ENCODE measurements around the gene EPN1.

EPN1 gene

DNA sequence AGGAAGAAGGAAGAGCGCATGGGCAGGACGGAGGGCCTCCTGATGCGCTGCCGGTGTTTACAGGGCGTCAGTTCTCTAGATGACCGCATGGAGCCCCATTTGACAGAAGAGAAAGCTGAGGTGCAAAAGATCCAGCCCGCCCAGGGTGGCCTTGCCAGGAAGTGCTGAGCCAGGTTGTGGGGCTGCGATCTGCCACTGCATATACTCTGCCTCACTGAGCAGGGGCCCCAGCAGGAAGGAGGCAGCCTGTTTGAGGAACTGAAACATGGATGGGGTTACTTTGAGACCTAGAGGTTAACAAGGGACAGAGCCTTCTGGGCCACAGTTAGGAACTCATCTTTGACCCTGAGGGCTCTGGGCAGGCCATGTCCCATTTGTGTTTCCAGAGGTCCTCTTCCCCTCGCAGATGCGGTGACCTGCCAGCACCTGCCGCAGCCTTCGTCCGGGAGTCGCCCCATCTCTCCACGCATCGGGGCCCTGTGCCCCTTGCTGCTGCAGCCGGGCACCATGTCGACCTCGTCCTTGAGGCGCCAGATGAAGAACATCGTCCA, 3.2 kb downstream of the EPN1 start:
- peaks cover 8% of the 10 kb centered on the region for H3K36me3 ChIP-seq (ENCODE audit: control insufficient read depth, insufficient read depth, low read length)
- no peaks in the 10 kb centered on the region for H3K27me3 ChIP-seq (ENCODE audit: control insufficient read depth, insufficient read depth, low read length, poor library complexity, severe bottlenecking)
- no peaks in the 10 kb centered on the region for H3K9me3 ChIP-seq (ENCODE audit: control insufficient read depth, low read length)
- H3K27ac ChIP-seq (ENCODE audit: insufficient read depth, low read depth, low read length, poor library complexity, severe bottlenecking): no peak overlapping the region
- H3K4me1 ChIP-seq (ENCODE audit: control insufficient read depth, insufficient read depth, low read length): peaks cover 15% of the 10 kb centered on the region
- 94 to 96% methylated on average over 21 of the region's 21 CpGs for WGBS, 2 experiments
- H3K4me3 ChIP-seq (ENCODE audit: insufficient read depth, low read depth, low read length): no peak overlapping the region

- no peaks in the 10 kb centered on the region for H3K27me3 ChIP-seq (ENCODE audit: control insufficient read depth, insufficient read depth, low read length, poor library complexity, severe bottlenecking)
- H3K4me1 ChIP-seq (ENCODE audit: control insufficient read depth, insufficient read depth, low read length): peaks cover 11% of the 10 kb centered on the region
- peaks cover 8% of the 10 kb centered on the region for H3K36me3 ChIP-seq (ENCODE audit: control insufficient read depth, insufficient read depth, low read length)
- H3K27ac ChIP-seq (ENCODE audit: insufficient read depth, low read depth, low read length, poor library complexity, severe bottlenecking): no peak overlapping the region
- WGBS, 2 experiments: 94 to 95% methylated on average over 24 of the region's 24 CpGs
- H3K4me3 ChIP-seq (ENCODE audit: insufficient read depth, low read depth, low read length): no peak overlapping the region
- H3K9me3 ChIP-seq (ENCODE audit: control insufficient read depth, low read length): no peaks in the 10 kb centered on the region
Measured at GRCh38 chr19:55679343-55680257, 4.6 kb downstream of the EPN1 start.

DNA sequence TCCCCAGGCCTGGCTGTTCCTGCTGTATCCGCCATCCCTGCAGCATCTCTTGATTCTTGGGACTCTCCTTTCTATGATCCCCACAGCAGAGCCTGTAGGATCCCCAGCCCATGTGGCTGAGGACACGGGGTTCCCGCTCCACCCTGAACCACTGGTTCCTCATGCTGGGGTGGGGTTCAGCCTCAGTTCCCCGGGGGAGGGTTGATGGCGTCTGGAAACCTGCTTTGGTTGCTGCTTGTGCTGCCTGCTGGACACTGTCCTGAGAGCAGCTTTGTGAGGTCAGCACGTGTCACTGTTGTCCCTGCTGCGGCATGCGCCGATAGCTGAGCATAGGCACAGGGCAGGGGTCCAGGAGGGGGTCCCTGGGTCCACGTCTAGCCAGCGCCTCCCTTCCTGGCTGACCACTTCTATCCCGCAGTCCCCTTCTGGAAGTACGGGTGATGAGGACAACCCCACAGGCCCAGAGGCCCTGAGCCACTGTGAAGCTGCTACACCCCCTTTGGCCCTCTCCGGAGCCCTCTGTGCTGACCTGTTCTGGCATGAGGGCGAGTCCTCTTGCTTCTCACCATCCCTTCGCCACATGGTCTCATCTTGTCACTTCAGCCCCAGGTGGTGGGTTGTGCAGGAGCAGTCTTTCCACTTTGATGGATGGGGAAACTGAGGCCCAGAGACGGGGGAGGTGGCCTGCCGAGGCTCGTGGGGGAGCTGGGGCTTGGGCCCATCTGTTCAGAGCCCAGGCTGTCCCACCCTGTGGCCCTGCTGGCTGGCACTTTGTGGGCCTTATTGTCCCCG, 5.5 kb downstream of the EPN1 start:
- H3K36me3 ChIP-seq (ENCODE audit: control insufficient read depth, insufficient read depth, low read length): peaks cover 11% of the 10 kb centered on the region
- H3K4me1 ChIP-seq (ENCODE audit: control insufficient read depth, insufficient read depth, low read length): peaks cover 11% of the 10 kb centered on the region
- H3K4me3 ChIP-seq (ENCODE audit: insufficient read depth, low read depth, low read length): no peak overlapping the region
- H3K9me3 ChIP-seq (ENCODE audit: control insufficient read depth, low read length): no peaks in the 10 kb centered on the region
- H3K27me3 ChIP-seq (ENCODE audit: control insufficient read depth, insufficient read depth, low read length, poor library complexity, severe bottlenecking): no peaks in the 10 kb centered on the region
- WGBS, 2 experiments: 96 to 97% methylated on average over 20 of the region's 20 CpGs
- H3K27ac ChIP-seq (ENCODE audit: insufficient read depth, low read depth, low read length, poor library complexity, severe bottlenecking): no peak overlapping the region

DNA sequence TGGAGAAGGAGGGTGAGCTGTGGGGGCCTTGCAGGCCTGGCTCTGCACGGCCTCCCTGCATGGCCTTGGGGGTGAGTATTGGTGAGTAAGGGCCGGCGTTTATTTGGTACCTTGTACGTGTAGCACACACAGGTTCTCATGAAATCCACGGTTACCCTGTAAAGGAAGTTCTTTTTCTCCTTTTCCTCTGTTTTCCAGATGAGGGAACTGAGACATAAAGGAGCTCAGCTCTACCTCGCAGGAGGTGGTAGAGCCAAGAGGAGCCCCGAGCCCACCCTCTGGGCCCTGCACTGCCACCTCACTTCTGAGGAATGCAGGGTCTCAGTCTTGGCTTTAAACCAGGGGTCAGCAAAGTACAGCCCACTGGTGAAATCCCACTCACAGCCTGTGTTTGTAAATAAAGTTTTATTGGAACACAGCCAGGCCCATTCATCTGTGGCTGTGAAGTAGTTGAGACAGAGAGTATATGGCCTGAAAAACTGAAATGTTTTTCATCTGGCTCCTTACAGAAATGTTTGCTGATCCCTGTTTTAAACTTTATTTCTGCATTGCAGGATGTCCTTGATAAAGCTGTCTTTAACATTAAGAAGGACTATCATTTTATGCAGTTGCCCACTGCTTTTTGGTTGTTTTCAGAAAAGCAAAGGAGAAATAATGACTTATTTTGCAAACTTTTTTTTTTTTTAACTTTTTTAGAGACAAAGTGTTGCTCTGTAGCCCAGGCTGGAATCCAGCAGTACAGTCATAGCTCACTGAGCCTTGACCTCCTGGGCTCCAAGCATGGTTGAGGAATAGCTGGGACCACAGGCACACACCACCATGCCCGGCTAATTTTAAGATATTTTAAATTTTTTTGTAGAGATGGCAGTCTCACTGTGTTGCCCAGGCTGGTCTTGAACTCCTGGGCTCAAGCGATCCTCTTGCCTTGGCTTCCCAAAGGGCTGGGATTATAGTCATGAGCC, 6.4 kb downstream of the EPN1 start:
- H3K27me3 ChIP-seq (ENCODE audit: control insufficient read depth, insufficient read depth, low read length, poor library complexity, severe bottlenecking): no peaks in the 10 kb centered on the region
- 94 to 97% methylated on average over 9 of the region's 9 CpGs for WGBS, 2 experiments
- no peaks in the 10 kb centered on the region for H3K9me3 ChIP-seq (ENCODE audit: control insufficient read depth, low read length)

GRCh38 chr19:55683449-55684261, 8.6 kb downstream of the EPN1 start:
- peaks cover 13% of the 10 kb centered on the region for H3K36me3 ChIP-seq (ENCODE audit: control insufficient read depth, insufficient read depth, low read length)
- no peaks in the 10 kb centered on the region for H3K27me3 ChIP-seq (ENCODE audit: control insufficient read depth, insufficient read depth, low read length, poor library complexity, severe bottlenecking)
- H3K4me1 ChIP-seq (ENCODE audit: control insufficient read depth, insufficient read depth, low read length): no peaks in the 10 kb centered on the region
- 95 to 96% methylated on average over 22 of the region's 22 CpGs for WGBS, 2 experiments
- no peaks in the 10 kb centered on the region for H3K9me3 ChIP-seq (ENCODE audit: control insufficient read depth, low read length)
- H3K27ac ChIP-seq (ENCODE audit: insufficient read depth, low read depth, low read length, poor library complexity, severe bottlenecking): no peak overlapping the region
- H3K4me3 ChIP-seq (ENCODE audit: insufficient read depth, low read depth, low read length): no peak overlapping the region

More for the DNA sequence above, 6.4 kb downstream of the EPN1 start:
- Histone ChIP-seq H3K27ac (ENCODE audit: insufficient read depth, low read depth, low read length, poor library complexity, severe bottlenecking) (no peak overlapping the region), H3K36me3 (ENCODE audit: control insufficient read depth, insufficient read depth, low read length) (peaks cover 13% of the 10 kb centered on the region), H3K4me3 (ENCODE audit: insufficient read depth, low read depth, low read length) (no peak overlapping the region), H3K4me1 (ENCODE audit: control insufficient read depth, insufficient read depth, low read length) (peaks cover 5% of the 10 kb centered on the region)

- 96 to 97% methylated on average over 60 of the region's 60 CpGs for whole genome bisulfite sequencing, 2 experiments
Measured at GRCh38 chr19:55684946-55685681, 10.1 kb downstream of the EPN1 start.

GRCh38 chr19:55685776-55686175, 10.8 kb downstream of the EPN1 start:
- Histone ChIP-seq H3K27ac (ENCODE audit: insufficient read depth, low read depth, low read length, poor library complexity, severe bottlenecking) (no peak overlapping the region), H3K4me1 (ENCODE audit: control insufficient read depth, insufficient read depth, low read length) (no peaks in the 10 kb centered on the region), H3K9me3 (ENCODE audit: control insufficient read depth, low read length) (no peaks in the 10 kb centered on the region), H3K36me3 (ENCODE audit: control insufficient read depth, insufficient read depth, low read length) (peaks cover 5% of the 10 kb centered on the region), H3K27me3 (ENCODE audit: control insufficient read depth, insufficient read depth, low read length, poor library complexity, severe bottlenecking) (no peaks in the 10 kb centered on the region), H3K4me3 (ENCODE audit: insufficient read depth, low read depth, low read length) (no peak overlapping the region)
- 94 to 96% methylated on average over 6 of the region's 6 CpGs for WGBS, 2 experiments

More at GRCh38 chr19:55684946-55685681, 10.1 kb downstream of the EPN1 start:
- Histone ChIP-seq H3K4me1 (ENCODE audit: control insufficient read depth, insufficient read depth, low read length) (no peaks in the 10 kb centered on the region), H3K27ac (ENCODE audit: insufficient read depth, low read depth, low read length, poor library complexity, severe bottlenecking) (no peak overlapping the region), H3K27me3 (ENCODE audit: control insufficient read depth, insufficient read depth, low read length, poor library complexity, severe bottlenecking) (no peaks in the 10 kb centered on the region), H3K9me3 (ENCODE audit: control insufficient read depth, low read length) (no peaks in the 10 kb centered on the region), H3K36me3 (ENCODE audit: control insufficient read depth, insufficient read depth, low read length) (peaks cover 5% of the 10 kb centered on the region), H3K4me3 (ENCODE audit: insufficient read depth, low read depth, low read length) (no peak overlapping the region)

GRCh38 chr19:55686311-55687050, 11.5 kb downstream of the EPN1 start:
- H3K27ac ChIP-seq (ENCODE audit: insufficient read depth, low read depth, low read length, poor library complexity, severe bottlenecking): no peak overlapping the region
- 94 to 95% methylated on average over 29 of the region's 29 CpGs for WGBS, 2 experiments
- no peaks in the 10 kb centered on the region for H3K4me1 ChIP-seq (ENCODE audit: control insufficient read depth, insufficient read depth, low read length)
- H3K36me3 ChIP-seq (ENCODE audit: control insufficient read depth, insufficient read depth, low read length): peaks cover 5% of the 10 kb centered on the region
- H3K4me3 ChIP-seq (ENCODE audit: insufficient read depth, low read depth, low read length): no peak overlapping the region
- no peaks in the 10 kb centered on the region for H3K27me3 ChIP-seq (ENCODE audit: control insufficient read depth, insufficient read depth, low read length, poor library complexity, severe bottlenecking)
- no peaks in the 10 kb centered on the region for H3K9me3 ChIP-seq (ENCODE audit: control insufficient read depth, low read length)
